Measurements from ENCODE around the gene DUS2. TPM values are rescaled to one million over a fixed set of nuclear protein-coding genes. Genes with fewer than 3 reads are reported as not detected.
"Not testable (repeated sequence)": the region's sequence is repeated elsewhere in the genome, so short reads cannot be mapped to it uniquely, and the experiment has no call there.

Gene DUS2
- total RNA-seq, 6 donors from 2014 or later, result 12.7 to 28.3 (median 16.8) TPM

DNA sequence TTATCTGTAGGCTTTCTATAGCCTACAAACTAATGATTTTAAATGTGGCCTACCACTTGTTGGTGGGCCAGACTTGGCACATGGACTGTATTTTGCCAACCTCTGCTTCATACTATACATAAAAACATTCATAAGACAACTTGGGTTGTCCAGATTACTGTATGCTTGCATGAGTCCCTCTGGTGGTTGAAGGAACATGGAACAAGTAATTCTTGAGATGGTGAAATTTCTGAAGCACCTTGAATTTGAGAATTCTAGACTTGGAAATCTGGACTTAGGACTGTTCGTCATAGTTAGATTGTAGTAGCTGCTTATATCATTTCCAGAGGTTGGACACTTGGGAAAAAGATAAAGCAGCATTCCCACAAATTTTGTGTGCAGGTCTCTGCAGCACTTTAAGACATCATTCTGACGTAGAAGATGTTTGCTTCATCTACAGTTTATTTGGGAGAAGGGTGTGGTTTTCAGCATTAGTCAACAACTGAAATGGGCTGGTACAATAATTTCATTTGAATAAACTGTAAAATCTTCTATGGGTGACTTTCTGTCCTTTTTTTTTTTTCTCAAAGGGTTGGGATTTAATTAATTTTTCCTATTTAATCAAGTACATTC lies 93.3 kb downstream of the DUS2 start:
- Histone ChIP-seq H3K4me1 (peaks cover 18 to 57% (median 26%) of the 10 kb centered on the region in 4 donors), H3K9me3 (peaks cover 0 to 5% (median 0%) of the 10 kb centered on the region in 4 donors), H3K36me3 (peaks cover 0 to 3% (median 0%) of the 10 kb centered on the region in 4 donors), H3K27me3 (no peaks in the 10 kb centered on the region), H3K27ac (peak overlapping the region in 2 of 4 donors; percentile 23 to 42), H3K4me3 (no peak overlapping the region)
- DNase-seq (no peak), ATAC-seq (ENCODE audit: low FRiP score in 2 of 2) (peak; percentile 37 to 40)
- TF ChIP-seq, protein P1, sequence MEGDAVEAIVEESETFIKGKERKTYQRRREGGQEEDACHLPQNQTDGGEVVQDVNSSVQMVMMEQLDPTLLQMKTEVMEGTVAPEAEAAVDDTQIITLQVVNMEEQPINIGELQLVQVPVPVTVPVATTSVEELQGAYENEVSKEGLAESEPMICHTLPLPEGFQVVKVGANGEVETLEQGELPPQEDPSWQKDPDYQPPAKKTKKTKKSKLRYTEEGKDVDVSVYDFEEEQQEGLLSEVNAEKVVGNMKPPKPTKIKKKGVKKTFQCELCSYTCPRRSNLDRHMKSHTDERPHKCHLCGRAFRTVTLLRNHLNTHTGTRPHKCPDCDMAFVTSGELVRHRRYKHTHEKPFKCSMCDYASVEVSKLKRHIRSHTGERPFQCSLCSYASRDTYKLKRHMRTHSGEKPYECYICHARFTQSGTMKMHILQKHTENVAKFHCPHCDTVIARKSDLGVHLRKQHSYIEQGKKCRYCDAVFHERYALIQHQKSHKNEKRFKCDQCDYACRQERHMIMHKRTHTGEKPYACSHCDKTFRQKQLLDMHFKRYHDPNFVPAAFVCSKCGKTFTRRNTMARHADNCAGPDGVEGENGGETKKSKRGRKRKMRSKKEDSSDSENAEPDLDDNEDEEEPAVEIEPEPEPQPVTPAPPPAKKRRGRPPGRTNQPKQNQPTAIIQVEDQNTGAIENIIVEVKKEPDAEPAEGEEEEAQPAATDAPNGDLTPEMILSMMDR (IDR thresholded peaks at IDR 0.05), result peak in 5 of 6 experiments; percentile 21 to 64 (median 53)
- TF ChIP-seq POLR2AphosphoS5 (IDR thresholded peaks at IDR 0.05), result no peak
- WGBS, 2 donors, result 53 to 64% methylated on average over 2 of the region's 2 CpGs

DNA sequence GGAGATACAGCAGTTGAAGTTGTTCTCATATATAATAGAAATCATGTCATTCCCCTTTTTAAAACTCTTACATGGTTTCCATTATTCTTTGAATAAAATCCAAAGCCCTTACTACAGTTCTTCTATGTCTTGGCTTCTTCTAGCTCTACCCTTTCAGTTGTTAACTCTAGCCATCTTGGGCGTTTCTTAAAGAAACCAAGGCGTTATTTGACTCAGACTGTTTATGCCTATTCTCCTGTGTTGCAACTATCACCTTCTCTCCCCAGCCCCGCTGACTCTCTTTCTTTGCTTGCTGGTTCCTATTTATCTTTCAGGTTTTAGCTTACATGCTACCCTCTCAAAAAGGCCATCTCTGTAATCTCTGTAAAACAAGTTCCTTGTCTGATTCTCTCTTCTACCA lies 94.8 kb downstream of the DUS2 start:
- Histone ChIP-seq H3K4me3 (no peak overlapping the region), H3K9me3 (no peaks in the 10 kb centered on the region), H3K4me1 (peaks cover 18 to 53% (median 26%) of the 10 kb centered on the region in 4 donors), H3K27me3 (no peaks in the 10 kb centered on the region), H3K36me3 (peaks cover 0 to 9% (median 0%) of the 10 kb centered on the region in 4 donors), H3K27ac (no peak overlapping the region)
- no peak for TF ChIP-seq EP300 (IDR thresholded peaks at IDR 0.05)
- no peak for TF ChIP-seq POLR2A (IDR thresholded peaks at IDR 0.05)
- TF ChIP-seq, protein P1 (IDR thresholded peaks at IDR 0.05), result no peak
- no peak for TF ChIP-seq POLR2AphosphoS5 (IDR thresholded peaks at IDR 0.05)
- 75 to 89% methylated on average over 3 of the region's 3 CpGs for WGBS, 2 donors
- ATAC-seq (ENCODE audit: low FRiP score in 2 of 2), result no peak
- DNase-seq, result no peak

DNA sequence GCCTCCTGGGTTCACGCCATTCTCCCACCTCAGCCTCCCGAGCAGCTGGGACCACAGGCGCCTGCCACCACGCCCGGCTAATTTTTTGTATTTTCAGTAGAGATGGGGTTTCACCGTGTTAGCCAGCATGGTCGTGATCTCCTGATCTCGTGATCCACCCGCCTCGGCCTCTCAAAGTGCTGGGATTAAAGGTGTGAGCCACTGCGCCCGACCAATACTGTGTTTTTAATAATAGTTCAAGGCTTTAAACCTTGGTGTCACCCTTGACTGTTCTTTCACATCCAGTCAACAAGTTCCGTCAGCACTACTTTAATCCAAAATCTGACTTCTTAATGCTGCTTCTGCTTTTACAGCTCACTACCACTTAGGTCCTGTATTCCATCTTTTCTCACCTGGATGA lies 95.9 kb downstream of the DUS2 start:
- H3K36me3 ChIP-seq; H3K27me3 ChIP-seq; ATAC-seq (ENCODE audit: low FRiP score in 2 of 2); H3K27ac ChIP-seq; H3K9me3 ChIP-seq; DNase-seq; H3K4me3 ChIP-seq: not testable (repeated sequence)
- WGBS, 2 donors, result 92 to 97% methylated on average over 13 of the region's 13 CpGs
- H3K4me1 ChIP-seq, result peaks cover 14 to 42% (median 21%) of the 10 kb centered on the region in 4 donors

DNA sequence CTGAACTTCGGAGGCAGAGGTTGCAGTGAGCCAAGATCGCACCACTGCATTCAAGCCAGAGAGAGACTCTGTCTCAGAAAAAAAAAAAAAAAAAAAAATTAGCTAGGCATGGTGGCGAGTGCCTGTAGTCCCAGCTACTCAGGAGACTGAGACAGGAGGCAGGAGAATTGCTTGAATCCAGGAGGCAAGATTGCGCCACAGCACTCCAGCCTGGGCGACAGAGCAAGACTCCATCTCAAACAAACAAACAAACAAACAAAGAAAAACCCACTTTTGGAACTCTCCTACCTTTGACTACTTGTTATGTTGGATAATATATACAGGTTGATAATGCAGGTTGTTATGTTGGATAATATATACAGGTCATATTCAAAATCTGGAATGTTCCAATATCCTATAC lies 97.4 kb downstream of the DUS2 start:
- ATAC-seq (ENCODE audit: low FRiP score in 2 of 2); H3K27ac ChIP-seq; H3K9me3 ChIP-seq; H3K27me3 ChIP-seq; H3K4me3 ChIP-seq; DNase-seq; H3K36me3 ChIP-seq: not testable (repeated sequence)
- 83 to 89% methylated on average over 5 of the region's 5 CpGs for WGBS, 2 donors
- H3K4me1 ChIP-seq, result peaks cover 17 to 31% (median 20%) of the 10 kb centered on the region in 4 donors

DNA sequence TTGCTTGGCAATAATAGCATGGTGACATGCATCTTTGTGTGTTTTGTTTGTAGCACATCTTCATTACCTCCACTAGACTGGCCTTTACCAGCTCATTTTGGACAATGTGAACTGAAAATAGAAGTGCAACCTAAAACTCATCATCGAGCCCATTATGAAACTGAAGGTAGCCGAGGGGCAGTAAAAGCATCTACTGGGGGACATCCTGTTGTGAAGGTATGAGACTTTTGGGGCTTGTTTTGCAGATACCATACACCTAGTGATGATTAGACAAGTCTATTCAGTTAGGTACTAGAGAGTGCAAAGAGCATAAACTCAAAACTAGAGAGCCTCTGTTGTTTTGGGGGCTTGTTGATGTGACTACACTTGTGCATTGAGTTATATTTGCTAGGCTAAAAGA lies 103.3 kb downstream of the DUS2 start:
- Histone ChIP-seq H3K27ac (no peak overlapping the region), H3K9me3 (no peaks in the 10 kb centered on the region), H3K36me3 (peaks cover 0 to 17% (median 6%) of the 10 kb centered on the region in 4 donors), H3K27me3 (no peaks in the 10 kb centered on the region), H3K4me1 (peaks cover 0 to 21% (median 11%) of the 10 kb centered on the region in 4 donors), H3K4me3 (no peak overlapping the region)
- TF ChIP-seq POLR2A (IDR thresholded peaks at IDR 0.05) (no peak), POLR2AphosphoS5 (IDR thresholded peaks at IDR 0.05) (no peak), EP300 (IDR thresholded peaks at IDR 0.05) (no peak)
- TF ChIP-seq, protein P1 (IDR thresholded peaks at IDR 0.05), result no peak
- DNase-seq (no peak), ATAC-seq (ENCODE audit: low FRiP score in 2 of 2) (no peak)
- WGBS, 2 donors, result 76 to 92% methylated on average over 2 of the region's 2 CpGs

Measured in upper lobe of left lung (tissue), 6 donors.